NOMO-1 treated with dmso at 0.1 percent for 144 hours (cell line): Measurements from ENCODE around the gene RNF167.
"Not testable (repeated sequence)": the region's sequence is repeated elsewhere in the genome, so short reads cannot be mapped to it uniquely, and the experiment has no call there.

Experiments used
- DNase-seq: peaks from one replicate; lab custom pipeline; 2025; ENCODE audit not compliant: unreplicated experiment; lab: John Stamatoyannopoulos, UW

RNF167 gene

DNA sequence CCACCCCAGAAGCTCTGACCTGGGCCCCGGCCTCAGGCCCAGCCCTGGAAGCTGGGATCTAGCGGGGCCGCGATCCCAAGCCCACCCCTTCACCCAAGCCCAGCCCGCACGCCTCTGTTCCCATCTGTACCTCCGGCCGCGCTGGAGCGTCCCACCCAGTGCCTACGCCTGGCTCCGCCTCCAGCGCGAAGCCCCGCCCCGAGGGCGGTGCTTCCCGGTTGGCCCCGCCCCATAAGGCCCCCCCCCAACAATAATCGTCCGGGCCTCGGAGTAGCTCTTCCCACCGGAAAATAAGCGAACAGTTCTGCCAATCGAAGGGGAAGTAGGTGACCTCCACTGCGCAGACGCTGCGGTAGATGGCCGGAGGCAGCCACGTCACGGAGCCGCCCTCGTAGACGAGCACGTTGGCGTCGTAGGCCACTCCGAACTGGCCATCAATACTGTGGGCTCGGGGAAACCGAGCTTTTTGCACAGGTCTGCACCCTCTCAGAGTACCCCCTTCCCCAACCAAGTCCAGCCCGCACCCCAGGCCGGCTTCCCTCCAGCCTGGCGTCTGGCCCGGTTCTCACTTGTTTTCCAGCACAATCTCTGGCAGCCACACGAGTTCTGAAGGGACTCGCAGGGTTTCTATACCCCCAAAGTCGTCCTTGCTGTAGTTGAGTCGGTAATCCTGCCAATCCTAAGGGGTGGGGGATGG is 38.3 kb upstream of the RNF167 start:
- DNase-seq, result no peak

GRCh38 chr17:4902540-4902939 is 37.5 kb upstream of the RNF167 start:
- no peak for DNase-seq

- peak; percentile 7 for DNase-seq
Measured at GRCh38 chr17:4903051-4903818, 36.8 kb upstream of the RNF167 start, which contains the start of gene CHRNE. Gene CHRNE, minus strand, starts transcription at chr17:4903098. Its CDS starts 35 bp downstream, at chr17:4903063.

- not testable (repeated sequence) for DNase-seq
Measured at GRCh38 chr17:4906642-4907041, 33.4 kb upstream of the RNF167 start.

- no peak for DNase-seq
Measured at GRCh38 chr17:4908301-4908700, 31.8 kb upstream of the RNF167 start.

GRCh38 chr17:4908711-4909496 is 31.2 kb upstream of the RNF167 start:
- DNase-seq, result peak; percentile 88

- DNase-seq, result no peak
Measured at GRCh38 chr17:4913994-4914393, 26.1 kb upstream of the RNF167 start.

- DNase-seq, result not testable (repeated sequence)
Measured at GRCh38 chr17:4914551-4914950, 25.5 kb upstream of the RNF167 start.

DNA sequence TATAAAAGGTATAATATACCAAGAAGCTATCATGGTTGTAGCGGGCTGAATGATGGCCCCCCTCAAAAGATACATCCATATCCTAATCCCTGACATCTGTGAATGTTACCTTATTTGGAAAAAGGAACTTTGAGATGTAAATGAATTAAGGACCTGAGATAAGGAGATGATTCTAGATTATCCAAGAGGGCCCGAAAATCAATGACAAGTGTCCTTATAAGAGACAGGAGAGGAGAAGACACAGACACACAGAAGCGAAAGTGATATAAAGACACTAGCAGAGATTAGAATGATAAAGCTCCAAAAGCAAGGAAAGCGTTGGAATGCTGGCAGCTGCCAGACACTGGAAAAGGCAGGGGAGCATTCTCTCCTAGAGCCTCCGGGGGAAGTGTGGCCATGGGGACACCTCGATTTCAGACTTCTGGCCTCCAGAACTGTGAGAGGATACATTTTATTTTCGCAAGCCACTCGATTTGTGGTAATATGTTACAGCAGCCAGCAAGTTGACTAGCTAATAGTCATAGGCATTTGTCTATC is 20.5 kb upstream of the RNF167 start:
- no peak for DNase-seq

GRCh38 chr17:4920351-4921048 is 19.6 kb upstream of the RNF167 start:
- DNase-seq, result peak; percentile 23

- no peak for DNase-seq
Measured at GRCh38 chr17:4921320-4921719, 18.7 kb upstream of the RNF167 start.

- DNase-seq, result not testable (repeated sequence)
Measured at GRCh38 chr17:4926577-4927335, 13.3 kb upstream of the RNF167 start.

DNA sequence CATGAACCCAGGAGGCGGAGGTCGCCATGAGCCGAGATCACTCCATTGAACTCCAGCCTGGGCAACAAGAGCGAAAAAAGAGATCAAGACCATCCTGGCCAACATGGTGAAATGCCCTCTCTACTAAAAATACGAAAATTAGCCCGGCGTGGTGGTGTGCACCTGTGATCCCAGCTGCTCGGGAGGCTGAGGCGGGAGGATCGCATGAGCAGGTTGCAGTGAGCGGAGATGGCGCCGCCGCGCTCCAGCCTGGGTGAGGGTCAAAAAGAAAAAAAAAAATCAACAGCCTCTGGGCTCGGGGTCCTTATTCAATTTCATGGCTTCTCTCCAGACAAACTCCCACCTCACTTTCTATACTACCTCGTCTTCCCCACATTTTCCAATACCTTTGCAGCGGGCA is 11.2 kb upstream of the RNF167 start:
- DNase-seq, result no peak

- DNase-seq, result no peak
Measured at GRCh38 chr17:4931963-4932362, 8.1 kb upstream of the RNF167 start, which contains the start of gene GP1BA. Gene GP1BA, plus strand, starts transcription at chr17:4932277. Its CDS starts 328 bp downstream, at chr17:4932605.

- no peak for DNase-seq
Measured at GRCh38 chr17:4932756-4933155, 7.3 kb upstream of the RNF167 start.

DNA sequence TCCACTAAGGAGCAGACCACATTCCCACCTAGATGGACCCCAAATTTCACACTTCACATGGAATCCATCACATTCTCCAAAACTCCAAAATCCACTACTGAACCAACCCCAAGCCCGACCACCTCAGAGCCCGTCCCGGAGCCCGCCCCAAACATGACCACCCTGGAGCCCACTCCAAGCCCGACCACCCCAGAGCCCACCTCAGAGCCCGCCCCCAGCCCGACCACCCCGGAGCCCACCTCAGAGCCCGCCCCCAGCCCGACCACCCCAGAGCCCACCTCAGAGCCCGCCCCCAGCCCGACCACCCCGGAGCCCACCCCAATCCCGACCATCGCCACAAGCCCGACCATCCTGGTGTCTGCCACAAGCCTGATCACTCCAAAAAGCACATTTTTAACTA is 6.4 kb upstream of the RNF167 start:
- no peak for DNase-seq

- DNase-seq, result peak; percentile 48
Measured at GRCh38 chr17:4934173-4934979, 5.7 kb upstream of the RNF167 start.

DNA sequence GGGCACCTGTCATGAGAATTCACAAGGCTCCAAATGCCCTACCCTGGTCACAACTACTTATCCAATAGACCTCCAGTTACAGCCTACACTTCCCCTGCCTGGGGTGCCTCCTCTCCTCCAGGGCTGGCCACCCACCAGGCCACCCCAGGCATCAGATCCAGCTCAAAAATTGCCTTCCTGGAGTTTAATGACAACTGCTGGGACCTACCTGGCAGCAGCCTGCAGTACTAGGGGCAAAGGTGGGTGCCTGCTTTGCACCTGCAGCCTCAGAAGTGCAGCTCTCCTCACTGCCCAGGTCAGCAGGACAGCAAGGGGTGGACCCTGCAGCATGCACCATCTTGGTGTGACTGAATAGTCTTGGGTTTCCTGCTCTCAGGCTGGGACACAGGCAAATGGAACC is 4.4 kb upstream of the RNF167 start:
- DNase-seq, result no peak

DNA sequence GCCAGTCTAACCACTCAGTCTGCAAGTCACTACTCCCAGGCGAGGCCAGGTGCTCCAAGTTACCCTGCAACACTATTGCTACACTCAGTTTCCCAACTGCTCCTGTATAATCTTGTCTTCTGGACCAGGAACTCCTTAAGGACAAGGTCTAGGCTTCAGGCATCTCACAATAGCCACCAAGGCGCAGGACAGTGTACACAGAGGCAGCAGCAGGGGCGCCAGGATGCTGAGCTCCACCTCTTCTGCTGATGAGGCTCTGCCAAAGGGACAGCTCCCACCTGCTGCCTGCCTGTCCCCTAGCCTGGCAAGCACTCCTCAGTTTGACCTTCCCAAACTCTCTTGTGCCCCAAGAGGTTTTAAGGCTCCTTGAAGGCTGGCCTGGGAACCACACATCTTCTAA is 3.6 kb upstream of the RNF167 start:
- DNase-seq, result no peak
